GM21528 (cell line): ENCODE measurements around the gene SAP30BP.

Source experiments
- ATAC-seq: cut with Tn5 transposase; IDR thresholded peaks from one replicate; pipeline ENCODE4 v1.9.1; 2021; ENCODE audit warnings: mild to moderate bottlenecking, moderate library complexity; ENCODE audit not compliant: unreplicated experiment, low FRiP score

SAP30BP gene

DNA sequence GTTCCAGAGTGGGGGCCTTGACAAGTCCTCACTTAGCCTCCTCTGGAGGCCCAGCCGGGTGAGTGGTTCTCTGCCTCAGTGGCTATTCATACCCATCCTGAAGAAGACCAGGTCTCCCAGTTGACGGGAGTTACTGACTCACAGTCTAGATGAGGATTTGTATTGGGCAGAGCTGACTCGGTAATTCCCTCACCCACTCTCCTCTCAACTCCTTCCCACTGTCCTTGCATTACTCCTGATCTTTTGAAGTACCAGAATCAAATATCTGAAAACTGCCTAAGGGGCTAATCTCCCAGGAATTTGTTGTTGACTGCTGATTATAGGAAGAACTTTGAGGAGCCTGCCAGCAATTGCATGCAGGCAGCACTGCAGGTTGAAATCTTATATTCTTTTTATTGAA lies 14.2 kb downstream of the SAP30BP start:
- no peak for ATAC-seq

DNA sequence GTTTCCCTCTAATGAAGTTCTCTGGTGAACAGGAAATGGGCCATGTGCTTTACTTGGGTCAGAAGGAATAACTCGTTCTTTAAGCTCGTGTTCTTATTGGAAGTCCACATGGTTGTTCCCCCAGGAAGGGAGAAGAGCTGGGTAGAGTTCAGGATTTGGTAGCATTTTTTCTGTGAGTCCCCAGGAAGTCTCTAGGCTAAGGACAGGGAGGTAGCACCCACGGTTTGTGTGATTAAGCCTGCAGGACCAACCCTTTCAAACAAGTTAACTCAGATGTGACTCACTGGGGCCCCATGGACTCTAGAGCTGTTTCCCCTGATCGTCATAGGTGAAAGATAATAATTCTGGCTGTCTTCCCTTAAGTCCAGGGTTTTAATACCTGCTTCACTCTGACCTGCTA lies 16.4 kb downstream of the SAP30BP start:
- no peak for ATAC-seq

DNA sequence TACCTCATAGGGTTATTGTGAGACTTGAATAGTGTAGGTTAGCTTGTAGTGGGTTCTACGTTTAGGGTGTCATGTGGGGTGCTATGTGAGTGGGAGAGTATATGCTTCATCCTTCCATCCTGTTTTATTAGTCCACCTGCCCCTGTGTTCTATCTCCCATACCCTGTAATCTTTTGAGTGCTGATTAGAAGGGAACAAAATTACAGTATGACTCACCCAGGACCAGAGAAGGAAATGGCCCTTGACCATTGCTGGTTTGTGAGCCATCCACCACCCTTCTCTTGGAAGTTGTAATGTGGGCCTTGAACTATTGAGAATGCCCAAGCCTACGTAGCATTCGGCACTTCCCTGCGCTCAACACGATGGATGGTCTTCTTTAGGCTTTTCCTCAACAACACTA lies 17.1 kb downstream of the SAP30BP start:
- ATAC-seq, result no peak

DNA sequence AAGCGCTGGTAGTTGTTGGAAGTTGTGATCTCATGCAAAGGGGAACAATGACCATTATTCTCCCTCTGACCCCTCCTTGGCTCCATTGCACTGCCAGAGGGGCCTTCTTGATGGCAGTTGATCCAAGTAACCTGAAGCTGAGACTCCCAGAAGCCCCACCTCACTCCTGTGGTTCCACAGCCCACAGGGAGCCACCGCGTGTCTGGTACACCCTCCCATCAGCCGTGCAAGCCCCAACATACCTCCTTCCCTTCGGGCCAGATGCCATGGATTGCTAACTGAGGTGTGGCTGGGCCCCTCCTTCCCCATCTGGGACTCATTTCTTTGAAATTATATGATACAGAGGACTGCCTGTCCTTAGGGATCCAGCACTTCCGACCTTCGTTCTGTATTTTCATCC lies 17.8 kb downstream of the SAP30BP start:
- ATAC-seq, result no peak

DNA sequence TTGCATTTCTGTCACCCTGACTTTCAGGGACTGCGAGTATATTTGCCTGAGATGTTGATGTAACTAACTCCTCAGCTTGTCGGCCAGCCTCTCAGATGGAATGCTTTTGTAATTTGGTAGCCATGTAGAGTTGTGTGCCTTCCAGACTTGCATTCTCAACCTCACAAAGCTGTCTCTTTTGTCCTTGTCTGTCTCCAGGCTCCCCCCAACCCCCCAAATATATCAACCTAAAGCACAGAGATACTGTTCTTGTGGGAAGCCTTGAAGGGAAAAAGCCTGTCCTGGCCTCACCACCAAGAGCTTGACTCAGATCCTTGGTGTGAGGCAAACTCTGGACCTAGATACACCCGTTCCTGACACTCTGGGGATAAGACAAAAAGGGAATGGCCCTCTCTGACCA lies 18.4 kb downstream of the SAP30BP start:
- no peak for ATAC-seq

DNA sequence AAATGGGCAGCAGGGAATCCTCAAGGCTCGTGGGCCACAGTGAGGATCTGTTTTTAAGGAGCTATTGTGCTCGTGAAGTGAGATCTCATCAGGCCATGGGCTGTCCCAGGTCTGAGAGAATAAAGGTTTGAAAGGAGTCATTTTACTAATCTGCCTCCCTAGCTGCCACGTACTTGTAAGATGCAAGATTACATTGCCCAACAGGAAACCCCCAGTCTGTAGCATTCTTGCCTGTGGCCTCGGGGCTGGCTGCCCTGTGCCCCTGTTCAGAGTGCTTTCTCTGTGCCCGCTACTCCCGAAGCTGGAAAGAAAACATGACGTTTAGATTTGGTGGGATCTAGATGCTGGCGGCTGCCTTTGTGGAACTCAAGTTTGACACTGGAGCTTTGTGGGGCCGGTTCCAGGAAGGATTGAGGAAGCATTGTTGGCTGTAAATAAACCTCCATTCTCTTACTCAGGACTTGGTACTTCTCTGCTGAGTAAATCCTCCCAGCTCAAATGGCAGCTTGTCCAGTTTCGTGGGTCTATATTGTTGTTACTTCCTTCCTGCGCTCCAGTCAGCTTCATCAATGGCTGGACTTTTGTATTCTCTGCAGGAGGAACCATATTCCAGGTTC lies 21.2 kb downstream of the SAP30BP start:
- ATAC-seq, result no peak

DNA sequence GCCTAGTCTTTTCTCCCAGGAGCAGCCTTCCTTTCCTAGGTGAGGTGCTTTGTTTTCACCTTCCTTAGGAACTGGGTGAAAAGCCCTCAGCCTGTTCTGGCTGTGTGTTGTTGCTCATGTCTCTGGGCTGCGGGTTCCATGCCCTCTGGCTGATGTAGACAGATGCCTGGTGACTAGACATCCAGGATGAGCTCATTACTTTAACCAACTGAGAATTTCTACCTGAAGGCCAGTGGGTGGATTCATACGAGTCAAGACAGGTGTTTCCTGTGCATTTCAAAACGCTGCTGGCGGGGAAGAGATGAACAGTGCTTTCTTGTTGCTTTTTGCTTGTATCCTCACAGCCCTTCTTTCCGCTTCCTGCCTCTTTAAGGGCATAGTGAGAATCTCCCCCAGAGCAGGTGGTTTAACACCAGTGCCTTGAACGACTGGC lies 22.3 kb downstream of the SAP30BP start:
- ATAC-seq, result no peak

DNA sequence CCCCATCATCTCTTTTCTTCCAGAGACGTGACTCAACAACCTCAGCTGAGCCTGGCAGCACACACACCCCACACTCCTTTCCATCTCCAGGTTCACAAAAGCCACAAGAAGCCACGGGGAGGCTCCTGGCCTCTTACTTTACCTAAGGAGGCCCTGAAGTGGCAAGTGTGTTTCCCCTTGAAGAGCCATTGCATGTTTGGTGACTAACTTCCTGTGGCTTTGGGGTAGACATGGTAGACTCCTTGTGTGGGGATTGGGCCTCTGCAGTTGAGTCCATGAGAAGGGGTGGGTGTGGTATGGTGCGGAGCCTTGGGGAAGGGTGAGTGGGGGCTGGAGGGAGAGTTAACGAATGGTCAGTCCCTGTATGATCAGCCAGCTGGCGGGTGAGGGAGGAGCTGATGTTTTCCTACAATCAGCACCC lies 24.2 kb downstream of the SAP30BP start:
- ATAC-seq, result no peak

DNA sequence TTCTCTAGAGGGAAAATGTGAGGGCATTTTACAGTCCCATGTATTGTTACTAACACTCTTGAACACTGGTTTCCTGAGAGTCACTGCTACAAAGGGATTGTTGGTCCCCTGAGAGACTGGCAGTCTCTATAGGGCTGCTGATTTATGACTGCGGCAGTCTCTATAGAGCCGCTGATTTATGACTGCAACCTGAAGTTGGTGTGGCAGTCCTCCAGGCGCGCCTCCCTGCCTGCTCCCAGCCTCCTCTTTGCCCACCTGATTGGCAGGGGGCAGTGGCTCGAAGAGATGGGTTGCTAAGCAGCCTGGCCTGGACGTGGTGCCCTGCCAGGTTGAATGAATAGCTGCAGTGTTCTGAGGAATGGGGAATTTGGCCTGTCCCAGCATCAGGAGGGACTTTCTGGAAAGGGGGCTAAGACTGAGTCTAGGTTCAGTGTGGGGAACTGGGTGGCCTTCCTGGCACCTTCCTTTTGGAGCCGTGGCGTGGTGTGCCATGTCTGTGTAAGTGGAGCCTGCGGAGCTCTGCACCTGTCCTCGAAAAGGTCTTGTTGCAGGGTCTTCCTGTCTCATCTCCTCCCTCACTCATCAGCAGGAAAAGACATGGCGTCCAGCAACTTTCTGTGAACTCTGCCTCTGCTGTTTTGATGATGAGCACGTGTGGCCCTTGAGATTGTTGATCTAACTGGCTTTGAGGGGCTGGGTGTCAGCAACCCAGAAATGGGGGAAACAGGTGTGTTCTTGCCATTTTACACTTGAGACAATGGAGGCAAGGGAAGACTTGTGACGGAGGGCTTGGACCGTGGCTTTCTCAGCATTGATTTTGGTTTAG lies 24.9 kb downstream of the SAP30BP start:
- ATAC-seq, result no peak

DNA sequence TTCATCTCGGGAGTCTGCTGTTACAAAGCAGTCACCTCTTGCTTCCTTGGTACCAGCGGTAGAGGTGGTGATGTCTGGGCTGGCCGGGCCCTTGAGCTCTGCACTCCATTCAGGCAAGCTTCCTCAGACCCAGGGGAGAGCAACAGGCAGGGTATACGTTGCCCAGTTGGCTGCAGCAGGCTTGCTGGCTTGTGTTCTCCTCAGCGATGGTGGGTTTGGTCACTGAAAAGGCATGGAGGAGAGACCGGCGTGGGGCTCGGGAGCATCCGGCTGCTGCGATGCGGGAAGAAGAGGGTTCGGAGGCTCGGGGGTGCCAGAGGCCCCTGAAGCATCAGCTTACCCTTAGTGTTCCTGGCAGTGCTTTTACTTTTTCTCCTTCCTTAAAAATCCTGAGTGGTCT lies 25.8 kb downstream of the SAP30BP start:
- ATAC-seq, result no peak

DNA sequence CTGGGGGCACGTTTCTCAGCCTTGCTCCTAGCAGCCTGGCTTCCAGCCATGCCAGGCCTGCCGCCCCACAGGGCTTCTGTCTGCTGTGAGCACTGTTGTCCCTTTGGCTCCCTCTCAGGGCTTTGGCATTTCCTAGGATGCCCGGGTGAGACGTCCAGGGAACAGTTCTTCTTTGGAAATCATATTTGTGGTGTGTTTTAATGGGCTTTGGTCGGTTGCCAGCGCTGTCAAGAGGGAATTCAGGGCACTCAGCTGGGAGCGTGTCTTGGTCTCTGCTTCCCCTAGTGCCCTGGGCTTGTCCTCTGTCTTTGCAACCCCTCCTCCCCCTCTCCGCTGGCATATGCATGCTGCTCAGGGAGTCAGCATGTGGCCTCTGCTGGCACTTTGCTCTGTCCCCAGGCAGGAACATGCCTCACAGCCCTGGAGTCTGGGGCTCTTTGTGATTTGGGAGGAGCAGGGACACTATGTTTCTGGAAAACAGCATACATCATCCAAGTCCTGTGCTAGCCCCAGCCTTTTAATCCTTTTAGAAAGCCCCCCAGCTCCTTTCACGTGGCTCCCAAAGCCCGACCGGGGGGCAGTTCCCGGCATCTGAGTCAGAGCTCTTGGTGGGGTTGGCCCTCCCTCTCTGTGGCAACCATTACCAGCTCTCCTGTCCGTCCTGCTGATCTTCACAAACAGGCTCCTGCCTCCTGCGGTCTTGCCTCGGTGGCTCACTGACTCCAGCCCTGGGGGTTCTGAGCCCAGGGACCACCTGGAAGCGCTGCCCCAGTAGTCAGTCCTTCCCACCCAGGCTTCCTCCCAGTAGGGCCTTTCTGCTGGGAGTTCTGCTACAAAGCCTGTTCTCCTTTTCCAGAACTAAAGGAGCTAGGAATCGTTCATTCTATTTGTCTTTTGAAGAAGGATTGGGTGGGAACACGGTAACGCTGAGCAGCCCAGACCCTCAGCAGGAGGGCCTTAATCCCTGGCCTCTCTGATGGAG lies 26.7 kb downstream of the SAP30BP start:
- no peak for ATAC-seq

DNA sequence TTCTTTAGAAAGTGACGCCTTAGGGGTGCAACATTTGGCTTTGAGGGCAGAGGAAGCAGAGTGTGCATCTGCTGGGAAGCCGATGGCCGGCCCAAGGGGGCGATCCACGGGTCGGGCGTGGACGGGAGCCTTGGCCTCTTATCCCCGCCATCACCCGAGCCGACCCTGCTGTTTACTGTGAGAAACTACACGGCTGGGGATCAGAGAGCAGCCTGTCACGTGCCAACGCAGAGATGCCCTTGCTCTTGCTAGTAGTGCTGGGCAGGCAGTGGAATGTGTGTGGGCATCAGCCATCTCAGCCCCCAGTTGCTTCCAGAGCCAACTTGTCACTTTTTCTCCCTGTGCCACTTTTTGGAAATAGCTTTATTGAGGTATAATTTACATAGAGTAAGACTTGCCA lies 27.4 kb downstream of the SAP30BP start:
- ATAC-seq, result no peak

DNA sequence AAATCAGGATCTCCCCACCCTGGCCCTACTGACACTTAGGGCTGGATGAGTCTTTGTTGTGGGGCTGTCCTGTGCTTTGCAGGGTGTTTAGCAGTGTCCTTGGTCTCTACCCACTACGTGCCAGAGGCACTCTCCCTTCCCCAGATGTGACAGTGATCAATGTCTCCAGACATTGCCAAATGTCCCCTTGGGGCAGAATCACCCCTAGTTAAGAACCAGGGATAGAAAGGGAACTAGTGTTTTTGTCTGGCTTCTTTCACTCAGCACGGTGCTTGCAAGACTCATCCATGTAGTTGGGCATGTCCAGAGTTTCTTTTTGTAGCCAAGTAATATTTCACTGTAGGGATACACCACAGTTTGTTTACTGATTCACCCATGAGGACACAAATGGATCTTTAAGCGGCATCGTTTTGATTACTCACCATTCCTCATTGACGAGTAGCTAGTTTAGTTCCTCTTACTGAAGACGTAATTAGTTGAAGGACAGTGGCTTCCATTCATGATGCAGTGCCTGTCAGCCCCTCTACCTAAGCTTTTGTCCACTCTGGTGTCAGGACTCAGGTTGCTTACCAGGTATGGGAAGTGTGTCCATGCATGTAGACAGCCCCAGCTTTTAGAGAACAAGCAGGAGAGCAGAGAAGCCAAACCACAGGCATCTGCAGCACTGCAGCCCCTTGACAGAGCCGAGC lies 28.1 kb downstream of the SAP30BP start:
- no peak for ATAC-seq

DNA sequence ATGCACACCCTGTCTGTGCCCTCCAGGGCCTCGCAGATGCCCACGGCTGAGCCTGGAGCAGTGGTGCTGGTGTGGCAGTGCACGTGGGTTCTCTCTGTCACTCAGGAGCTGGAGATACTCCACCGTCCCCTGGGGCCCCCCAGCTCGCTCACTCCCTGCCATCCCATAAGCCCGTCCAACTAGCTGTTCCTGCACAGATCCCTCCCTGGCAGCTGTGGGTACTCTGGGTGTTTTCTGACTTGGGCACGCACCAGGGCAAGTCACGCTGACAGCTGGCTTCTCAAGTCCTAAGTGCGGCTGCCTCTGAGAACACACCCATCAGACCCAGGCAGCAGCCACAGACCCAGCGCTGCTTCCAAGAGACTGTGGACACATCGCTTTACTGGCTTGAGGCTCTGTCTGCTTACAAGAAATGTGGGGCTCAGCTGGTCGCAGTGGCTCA lies 28.7 kb downstream of the SAP30BP start:
- no peak for ATAC-seq

DNA sequence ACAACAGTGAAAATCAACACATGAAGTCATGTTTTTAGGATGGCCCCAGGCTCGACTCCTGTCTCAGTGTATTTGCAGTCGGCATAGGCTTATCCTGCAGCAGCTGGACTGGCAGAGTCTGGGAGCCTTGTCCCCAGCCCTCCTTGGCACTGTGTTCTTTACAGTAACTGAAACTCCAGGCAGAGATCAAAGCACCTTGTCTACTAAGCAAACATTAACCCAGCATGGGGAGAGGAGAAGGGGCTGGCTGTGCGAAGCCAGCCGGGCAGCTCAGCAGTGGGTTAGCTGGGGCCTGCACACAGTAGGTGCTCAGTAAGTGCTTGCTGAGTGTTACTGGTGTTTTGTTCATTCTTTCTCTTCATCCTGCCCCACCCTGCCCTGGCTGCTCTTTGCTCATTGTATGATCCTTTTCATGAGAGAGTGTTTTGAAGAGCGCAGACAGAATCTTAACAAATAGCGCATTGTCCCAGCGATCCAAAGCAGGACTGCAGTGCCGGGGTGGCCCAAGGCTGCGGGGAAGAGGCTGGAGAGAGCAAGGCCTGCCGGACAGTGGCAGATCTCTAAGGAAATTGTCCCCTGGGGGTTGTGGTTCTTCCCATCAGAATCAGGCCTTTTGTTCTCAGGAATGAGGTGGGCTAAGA lies 30.6 kb downstream of the SAP30BP start:
- ATAC-seq, result no peak

DNA sequence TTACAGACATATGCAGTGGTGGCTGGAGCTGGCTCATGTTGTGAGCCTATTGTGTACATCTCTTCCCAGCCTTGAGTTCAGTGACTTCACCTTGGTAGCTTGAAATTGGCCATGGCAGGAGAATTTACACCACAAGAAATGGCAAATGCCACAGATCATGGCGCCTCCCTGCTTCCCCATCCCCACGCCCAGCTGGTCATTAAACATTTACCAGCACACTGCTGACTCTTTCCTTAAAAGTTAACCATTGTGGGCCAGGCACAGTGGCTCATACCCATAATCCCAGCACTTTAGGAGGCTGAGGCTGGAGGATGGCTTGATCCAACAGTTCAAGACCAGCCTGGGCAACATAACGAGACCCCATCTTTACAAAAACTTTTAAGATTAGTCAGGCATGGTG lies 31.5 kb downstream of the SAP30BP start:
- no peak for ATAC-seq

DNA sequence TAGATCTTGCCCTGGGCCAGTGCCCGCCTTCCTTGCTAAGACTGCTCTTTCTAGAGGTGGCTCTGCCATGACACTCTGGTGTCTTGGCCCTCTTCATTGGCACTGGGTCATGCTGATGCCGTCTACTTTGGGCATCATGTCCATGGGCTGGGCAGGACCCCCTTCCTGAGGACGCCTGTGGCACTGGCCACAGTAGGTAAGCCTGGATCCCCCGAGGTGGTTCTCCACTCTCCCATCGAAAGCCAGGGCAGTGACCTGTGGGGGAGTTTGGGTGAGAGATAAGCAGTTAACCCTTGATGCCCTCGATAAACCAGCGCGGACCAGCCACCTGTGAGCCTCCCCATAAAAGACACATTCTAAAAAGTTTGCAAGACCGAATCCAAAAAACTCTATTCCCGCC lies 34.1 kb downstream of the SAP30BP start:
- no peak for ATAC-seq

DNA sequence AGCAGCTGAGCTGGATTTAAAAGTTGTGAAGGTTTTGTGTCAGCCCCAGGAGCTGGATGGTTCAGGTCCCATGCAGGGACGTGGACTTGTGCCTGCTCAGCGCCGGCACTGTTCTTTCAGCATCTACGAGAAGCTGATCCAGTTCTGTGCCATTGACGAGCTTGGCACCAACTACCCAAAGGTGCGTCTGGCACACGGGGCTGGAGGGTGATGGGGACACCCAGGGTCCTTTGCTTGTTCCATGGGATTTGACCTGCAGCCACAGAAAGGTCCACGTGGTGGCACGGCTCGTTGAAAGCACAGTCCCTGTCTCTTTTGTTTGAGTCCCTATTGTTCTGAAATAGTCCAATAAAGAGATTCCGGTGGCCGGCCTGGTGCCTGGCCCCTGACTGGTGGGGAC lies 36.1 kb downstream of the SAP30BP start:
- ATAC-seq, result no peak

DNA sequence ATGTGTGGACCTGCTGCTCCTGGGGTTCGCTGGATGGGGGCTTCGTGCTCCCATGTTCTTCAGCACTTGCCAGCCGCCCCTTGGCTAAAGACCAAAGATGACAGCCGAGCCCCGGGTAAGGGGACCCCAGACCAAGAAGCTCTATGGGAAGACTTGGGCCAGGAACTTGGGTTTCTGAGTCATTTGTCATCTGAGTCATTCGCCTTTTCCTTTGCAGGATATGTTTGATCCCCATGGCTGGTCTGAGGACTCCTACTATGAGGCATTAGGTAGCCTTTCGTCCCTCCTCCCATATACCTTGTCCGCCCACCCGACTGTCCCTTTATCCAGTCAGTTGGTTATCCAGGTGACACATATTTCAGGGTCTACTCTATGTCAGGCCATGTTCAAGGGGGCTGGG lies 36.5 kb downstream of the SAP30BP start:
- no peak for ATAC-seq
